Neural cell (in vitro differentiated cells): ENCODE results near the gene NR1D1. TPM values are rescaled to one million over a fixed set of nuclear protein-coding genes. Genes with fewer than 3 reads are reported as not detected.

Source experiments
- H2AFZ ChIP-seq: fragments of 200-600, 300-800 bp; sonication (generic), shearing (Covaris generic); 2 replicates; pipeline ENCODE4 v1.6.0; 2014; ENCODE audit warnings: low read depth, mild to moderate bottlenecking, antibody characterized with exemption, low read length, moderate library complexity
- H3F3A ChIP-seq: fragments of 200-600 bp; shearing (Covaris generic); 2 replicates; pipeline ENCODE4 v1.6.1; 2016; ENCODE audit warnings: mild to moderate bottlenecking, moderate library complexity, mixed read lengths, antibody characterized with exemption, low read length; ENCODE audit not compliant: insufficient read depth, poor library complexity, severe bottlenecking
- H3K27ac ChIP-seq: fragments of 200-600, 300-800 bp; sonication (generic), shearing (Covaris generic); 2 replicates; pipeline ENCODE4 v1.5.1; 2014; ENCODE audit warnings: mild to moderate bottlenecking, low read length, moderate library complexity
- H3K27me3 ChIP-seq: fragments of 300-800, 200-600 bp; sonication (generic), shearing (Covaris generic); 2 replicates; pipeline ENCODE4 v1.6.0; 2014; ENCODE audit warnings: mild to moderate bottlenecking, low read depth, low read length, moderate library complexity; ENCODE audit not compliant: insufficient read depth
- H3K36me3 ChIP-seq: fragments of 300-800, 200-600 bp; sonication (generic), shearing (Covaris generic); 2 replicates; pipeline ENCODE4 v1.5.1; 2014; ENCODE audit warnings: mild to moderate bottlenecking, antibody characterized with exemption, low read length, moderate library complexity; ENCODE audit not compliant: insufficient read depth
- H3K4me2 ChIP-seq: fragments of 300-800, 200-600 bp; sonication (generic), shearing (Covaris generic); 2 replicates; pipeline ENCODE4 v1.6.0; 2014; ENCODE audit warnings: mild to moderate bottlenecking, low read length
- H3K4me3 ChIP-seq: fragments of 300-800, 200-600 bp; sonication (generic), shearing (Covaris generic); 2 replicates; pipeline ENCODE4 v1.5.1; 2014; ENCODE audit warnings: mild to moderate bottlenecking, low read length, moderate library complexity
- H3K79me2 ChIP-seq: fragments of 200-600 bp; shearing (Covaris generic); replicated peaks from 2 replicates; pipeline ENCODE4 v1.6.0; 2014; ENCODE audit warnings: mild to moderate bottlenecking, low read length, moderate library complexity; ENCODE audit not compliant: insufficient read depth
- H3K9ac ChIP-seq: fragments of 300-800, 200-600 bp; sonication (generic), shearing (Covaris generic); 2 replicates; pipeline ENCODE4 v1.6.1; 2016; ENCODE audit warnings: mild to moderate bottlenecking, low read length, mixed read lengths
- H3K9me2 ChIP-seq: fragments of 200-600 bp; shearing (Covaris generic); 2 replicates; pipeline ENCODE4 v1.6.1; 2016; ENCODE audit warnings: mild to moderate bottlenecking, low read length, mixed read lengths; ENCODE audit not compliant: insufficient read depth
- H3K9me3 ChIP-seq: fragments of 200-600, 300-800 bp; sonication (generic), shearing (Covaris generic); 2 replicates; pipeline ENCODE4 v1.6.1; 2016; ENCODE audit warnings: mild to moderate bottlenecking, mixed run types, low read length, moderate library complexity, mixed read lengths
- H4K20me1 ChIP-seq: fragments of 200-600 bp; shearing (Covaris generic); 2 replicates; pipeline ENCODE4 v1.6.1; 2016; ENCODE audit warnings: mild to moderate bottlenecking, mixed run types; ENCODE audit not compliant: insufficient read depth
- CTCF ChIP-seq: fragments of 450-650 bp; IDR thresholded peaks from 2 replicates; pipeline ENCODE4 v1.5.1; 2014; ENCODE audit warnings: antibody characterized with exemption, mild to moderate bottlenecking, moderate library complexity; ENCODE audit not compliant: poor library complexity, severe bottlenecking
- EP300 ChIP-seq: fragments of 450-650 bp; conservative IDR thresholded peaks from 2 replicates; pipeline ENCODE4 v1.6.1; 2014; ENCODE audit warnings: antibody characterized with exemption, mild to moderate bottlenecking, moderate library complexity; ENCODE audit not compliant: poor library complexity, severe bottlenecking
- MXI1 ChIP-seq: fragments of 450-650 bp; conservative IDR thresholded peaks from 2 replicates; pipeline ENCODE4 v1.6.1; 2014; ENCODE audit warnings: antibody characterized with exemption, mild to moderate bottlenecking; ENCODE audit not compliant: poor library complexity, severe bottlenecking
- POLR2AphosphoS5 ChIP-seq: IDR thresholded peaks from 2 replicates; pipeline ENCODE4 v1.6.1; 2012
- REST ChIP-seq: IDR thresholded peaks from 2 replicates; pipeline ENCODE4 v1.6.1; 2012; ENCODE audit warnings: borderline replicate concordance
- SMC3 ChIP-seq: fragments of 450-650 bp; conservative IDR thresholded peaks from 2 replicates; pipeline ENCODE4 v1.6.1; 2014; ENCODE audit warnings: antibody characterized with exemption, mild to moderate bottlenecking, moderate library complexity; ENCODE audit not compliant: poor library complexity
- TAF1 ChIP-seq: IDR thresholded peaks from 2 replicates; pipeline ENCODE4 v1.6.1; 2012; ENCODE audit warnings: low read depth
- polyA plus RNA-seq: library from polyadenylated mRNA; depleted of rRNA; stranded (reverse); fragments of >200 nt; gene quantifications from 2 replicates; pipeline ENCODE4 v1.2.3, GENCODE V29; 2014

Gene NR1D1
- polyA plus RNA-seq, 1 donor from 2014 or later, result 0.73 TPM

- H3K27me3 ChIP-seq, result no peaks in the 10 kb centered on the region
- peaks cover 9% of the 10 kb centered on the region for H3K79me2 ChIP-seq
- H4K20me1 ChIP-seq, result no peaks in the 10 kb centered on the region
- H2AFZ ChIP-seq, result no peak overlapping the region
- no peaks in the 10 kb centered on the region for H3K36me3 ChIP-seq
- H3F3A ChIP-seq, result no peaks in the 10 kb centered on the region
- H3K9ac ChIP-seq, result no peak overlapping the region
- no peaks in the 10 kb centered on the region for H3K9me2 ChIP-seq
- no peak for TF ChIP-seq MXI1
- no peak for TF ChIP-seq SMC3
- no peak for TF ChIP-seq REST
- no peaks in the 10 kb centered on the region for H3K9me3 ChIP-seq
- H3K4me3 ChIP-seq, result no peak overlapping the region
- no peak overlapping the region for H3K27ac ChIP-seq
- no peak overlapping the region for H3K4me2 ChIP-seq
Measured at GRCh38 chr17:40115101-40115436, 14.7 kb upstream of the NR1D1 start.

- Histone ChIP-seq H3K36me3 (no peaks in the 10 kb centered on the region), H3K27me3 (no peaks in the 10 kb centered on the region), H3K9ac (peak overlapping the region; percentile 37), H2AFZ (no peak overlapping the region), H3K9me2 (no peaks in the 10 kb centered on the region), H3F3A (no peaks in the 10 kb centered on the region), H3K27ac (no peak overlapping the region), H3K4me3 (peak overlapping the region; percentile 63), H3K4me2 (peak overlapping the region; percentile 11), H3K79me2 (no peaks in the 10 kb centered on the region), H3K9me3 (no peaks in the 10 kb centered on the region), H4K20me1 (no peaks in the 10 kb centered on the region)
- TF ChIP-seq POLR2AphosphoS5 (no peak), REST (no peak), MXI1 (no peak), EP300 (no peak), CTCF (no peak), TAF1 (no peak), SMC3 (no peak)
Measured at GRCh38 chr17:40113907-40114245, 13.5 kb upstream of the NR1D1 start.
